Measurements from ENCODE around the gene PSD.

DNA sequence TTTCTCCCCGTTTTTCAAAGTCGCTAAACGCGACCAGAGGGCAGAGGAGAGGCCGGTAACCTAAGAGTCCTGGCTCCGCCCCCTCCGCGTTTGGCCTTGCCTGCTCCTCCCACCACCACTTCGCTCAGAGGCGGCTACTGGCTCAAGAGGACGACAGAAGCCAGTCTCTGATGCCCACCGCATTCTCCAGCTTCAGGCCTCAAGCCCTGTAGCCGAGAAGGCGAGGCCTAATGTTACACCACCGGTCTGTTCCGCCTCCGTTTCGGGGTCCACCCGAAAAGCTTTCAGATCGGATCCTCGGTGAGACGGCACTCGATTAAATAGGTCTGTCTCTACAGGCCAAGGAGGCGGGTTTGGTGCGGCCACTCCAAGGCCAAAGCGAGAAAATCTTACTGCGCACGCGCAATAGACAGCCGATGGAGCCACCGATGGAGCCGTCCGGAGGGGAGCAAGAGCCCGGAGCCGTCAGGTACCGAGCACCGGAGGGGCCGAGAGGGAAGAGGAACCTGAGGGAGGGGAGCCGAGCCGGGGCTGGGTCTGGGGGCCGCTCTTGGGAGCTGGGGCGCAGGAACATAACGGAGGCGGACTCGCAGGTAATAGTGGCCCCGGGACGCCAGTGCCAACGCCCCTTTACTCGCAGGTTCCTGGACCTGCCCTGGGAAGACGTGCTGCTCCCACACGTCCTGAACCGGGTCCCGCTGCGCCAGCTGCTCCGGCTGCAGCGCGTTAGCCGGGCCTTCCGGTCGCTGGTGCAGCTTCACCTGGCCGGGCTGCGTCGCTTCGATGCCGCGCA, 2.3 kb upstream of the PSD start, which contains the start of gene FBXL15:
- TF ChIP-seq, protein P1, sequence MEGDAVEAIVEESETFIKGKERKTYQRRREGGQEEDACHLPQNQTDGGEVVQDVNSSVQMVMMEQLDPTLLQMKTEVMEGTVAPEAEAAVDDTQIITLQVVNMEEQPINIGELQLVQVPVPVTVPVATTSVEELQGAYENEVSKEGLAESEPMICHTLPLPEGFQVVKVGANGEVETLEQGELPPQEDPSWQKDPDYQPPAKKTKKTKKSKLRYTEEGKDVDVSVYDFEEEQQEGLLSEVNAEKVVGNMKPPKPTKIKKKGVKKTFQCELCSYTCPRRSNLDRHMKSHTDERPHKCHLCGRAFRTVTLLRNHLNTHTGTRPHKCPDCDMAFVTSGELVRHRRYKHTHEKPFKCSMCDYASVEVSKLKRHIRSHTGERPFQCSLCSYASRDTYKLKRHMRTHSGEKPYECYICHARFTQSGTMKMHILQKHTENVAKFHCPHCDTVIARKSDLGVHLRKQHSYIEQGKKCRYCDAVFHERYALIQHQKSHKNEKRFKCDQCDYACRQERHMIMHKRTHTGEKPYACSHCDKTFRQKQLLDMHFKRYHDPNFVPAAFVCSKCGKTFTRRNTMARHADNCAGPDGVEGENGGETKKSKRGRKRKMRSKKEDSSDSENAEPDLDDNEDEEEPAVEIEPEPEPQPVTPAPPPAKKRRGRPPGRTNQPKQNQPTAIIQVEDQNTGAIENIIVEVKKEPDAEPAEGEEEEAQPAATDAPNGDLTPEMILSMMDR (IDR thresholded peaks at IDR 0.05): peak in 1 of 3 experiments; percentile 42
- peak; percentile 75 to 92 for TF ChIP-seq POLR2AphosphoS5 (IDR thresholded peaks at IDR 0.05)
